ENCODE measurements around the gene LRG1.

LRG1 gene

GRCh38 chr19:4500841-4501591, 38.8 kb downstream of the LRG1 start:
- no peak overlapping the region for H3K4me3 ChIP-seq (ENCODE audit: low read depth, low read length)
- in situ Hi-C loops (cut with HindIII; ENCODE audit: low sequenced_read_pairs) = no loop called here
- DNase-seq (ENCODE audit: low read depth, low spot score) = no peak
- no peak for TF ChIP-seq CTCF (IDR thresholded peaks at IDR 0.05; ENCODE audit: low read depth, low read length)

GRCh38 chr19:4499855-4500254, 40.0 kb downstream of the LRG1 start:
- in situ Hi-C loops (cut with HindIII; ENCODE audit: low sequenced_read_pairs) = no loop called here
- no peak for DNase-seq (ENCODE audit: low read depth, low spot score)
- H3K4me3 ChIP-seq (ENCODE audit: low read depth, low read length) = no peak overlapping the region
- TF ChIP-seq CTCF (IDR thresholded peaks at IDR 0.05; ENCODE audit: low read depth, low read length) = no peak

- TF ChIP-seq CTCF (IDR thresholded peaks at IDR 0.05; ENCODE audit: low read depth, low read length) = no peak
- DNase-seq (ENCODE audit: low read depth, low spot score) = no peak
- in situ Hi-C loops (cut with HindIII; ENCODE audit: low sequenced_read_pairs) = no loop called here
- no peak overlapping the region for H3K4me3 ChIP-seq (ENCODE audit: low read depth, low read length)
Observed at GRCh38 chr19:4499318-4499717, 40.5 kb downstream of the LRG1 start.

GRCh38 chr19:4498694-4499093, 41.1 kb downstream of the LRG1 start:
- H3K4me3 ChIP-seq (ENCODE audit: low read depth, low read length) = no peak overlapping the region
- in situ Hi-C loops (cut with HindIII; ENCODE audit: low sequenced_read_pairs) = no loop called here
- DNase-seq (ENCODE audit: low read depth, low spot score) = no peak
- no peak for TF ChIP-seq CTCF (IDR thresholded peaks at IDR 0.05; ENCODE audit: low read depth, low read length)

GRCh38 chr19:4497770-4498389, 42.0 kb downstream of the LRG1 start:
- no peak for DNase-seq (ENCODE audit: low read depth, low spot score)
- TF ChIP-seq CTCF (IDR thresholded peaks at IDR 0.05; ENCODE audit: low read depth, low read length) = no peak
- in situ Hi-C loops (cut with HindIII; ENCODE audit: low sequenced_read_pairs) = no loop called here
- H3K4me3 ChIP-seq (ENCODE audit: low read depth, low read length) = no peak overlapping the region

GRCh38 chr19:4496304-4496703, 43.5 kb downstream of the LRG1 start:
- DNase-seq (ENCODE audit: low read depth, low spot score) = no peak
- TF ChIP-seq CTCF (IDR thresholded peaks at IDR 0.05; ENCODE audit: low read depth, low read length) = no peak
- in situ Hi-C loops (cut with HindIII; ENCODE audit: low sequenced_read_pairs) = no loop called here
- H3K4me3 ChIP-seq (ENCODE audit: low read depth, low read length) = no peak overlapping the region

Measured in astrocyte of the spinal cord (primary cell).